ENCODE data around the gene ATAD2B.

Gene ATAD2B

DNA sequence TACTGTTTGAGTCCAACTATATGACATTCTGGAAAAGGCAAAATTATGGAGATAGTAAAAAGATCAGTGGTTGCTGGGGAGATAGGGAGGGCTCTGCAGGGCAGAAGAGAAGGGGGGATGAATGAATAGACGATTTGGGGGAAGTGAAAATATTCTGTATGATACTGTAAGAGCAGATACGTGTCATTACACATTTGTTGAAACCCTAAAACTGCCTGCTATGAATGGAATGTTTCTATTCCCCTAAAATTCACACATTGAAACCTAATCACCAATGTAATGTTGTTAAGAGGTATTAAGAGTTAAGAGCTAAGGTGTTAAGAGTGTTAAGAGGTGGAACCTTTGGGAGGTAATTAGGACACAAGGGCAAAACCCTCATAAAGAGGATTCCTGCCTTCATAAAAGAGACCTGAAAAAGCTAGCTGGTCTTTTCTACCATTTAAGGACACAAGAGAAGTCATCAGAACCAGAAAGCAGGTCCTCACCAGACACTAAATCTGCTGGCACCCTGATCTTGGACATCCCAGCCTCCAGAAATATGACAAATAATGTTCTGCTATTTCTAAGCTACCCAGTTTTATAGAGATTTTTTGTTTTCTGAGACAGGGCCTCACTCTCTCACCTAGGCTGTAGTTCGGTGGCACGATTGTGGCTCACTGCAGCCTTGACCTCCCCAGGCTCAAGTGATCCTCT is 76.2 kb downstream of the ATAD2B start:
- Histone ChIP-seq H3K9ac (no peak overlapping the region), H4K20me1 (ENCODE audit: insufficient read depth) (no peaks in the 10 kb centered on the region), H3K27me3 (ENCODE audit: insufficient read depth, low read depth) (no peaks in the 10 kb centered on the region), H3K79me2 (ENCODE audit: insufficient read depth, low read depth) (no peaks in the 10 kb centered on the region), H3K4me1 (ENCODE audit: low read depth, poor library complexity, severe bottlenecking) (no peaks in the 10 kb centered on the region), H3K4me2 (no peak overlapping the region), H3K36me3 (ENCODE audit: insufficient read depth) (no peaks in the 10 kb centered on the region), H3K4me3 (IDR thresholded peaks at IDR 0.05; ENCODE audit: insufficient read depth, low read depth, low read length) (no peak overlapping the region), H2AFZ (ENCODE audit: low read depth) (no peak overlapping the region), H3K27ac (no peak overlapping the region)
- TF ChIP-seq, protein P1, sequence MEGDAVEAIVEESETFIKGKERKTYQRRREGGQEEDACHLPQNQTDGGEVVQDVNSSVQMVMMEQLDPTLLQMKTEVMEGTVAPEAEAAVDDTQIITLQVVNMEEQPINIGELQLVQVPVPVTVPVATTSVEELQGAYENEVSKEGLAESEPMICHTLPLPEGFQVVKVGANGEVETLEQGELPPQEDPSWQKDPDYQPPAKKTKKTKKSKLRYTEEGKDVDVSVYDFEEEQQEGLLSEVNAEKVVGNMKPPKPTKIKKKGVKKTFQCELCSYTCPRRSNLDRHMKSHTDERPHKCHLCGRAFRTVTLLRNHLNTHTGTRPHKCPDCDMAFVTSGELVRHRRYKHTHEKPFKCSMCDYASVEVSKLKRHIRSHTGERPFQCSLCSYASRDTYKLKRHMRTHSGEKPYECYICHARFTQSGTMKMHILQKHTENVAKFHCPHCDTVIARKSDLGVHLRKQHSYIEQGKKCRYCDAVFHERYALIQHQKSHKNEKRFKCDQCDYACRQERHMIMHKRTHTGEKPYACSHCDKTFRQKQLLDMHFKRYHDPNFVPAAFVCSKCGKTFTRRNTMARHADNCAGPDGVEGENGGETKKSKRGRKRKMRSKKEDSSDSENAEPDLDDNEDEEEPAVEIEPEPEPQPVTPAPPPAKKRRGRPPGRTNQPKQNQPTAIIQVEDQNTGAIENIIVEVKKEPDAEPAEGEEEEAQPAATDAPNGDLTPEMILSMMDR (conservative IDR thresholded peaks at IDR 0.05; ENCODE audit: low read depth, low read length): no peak

DNA sequence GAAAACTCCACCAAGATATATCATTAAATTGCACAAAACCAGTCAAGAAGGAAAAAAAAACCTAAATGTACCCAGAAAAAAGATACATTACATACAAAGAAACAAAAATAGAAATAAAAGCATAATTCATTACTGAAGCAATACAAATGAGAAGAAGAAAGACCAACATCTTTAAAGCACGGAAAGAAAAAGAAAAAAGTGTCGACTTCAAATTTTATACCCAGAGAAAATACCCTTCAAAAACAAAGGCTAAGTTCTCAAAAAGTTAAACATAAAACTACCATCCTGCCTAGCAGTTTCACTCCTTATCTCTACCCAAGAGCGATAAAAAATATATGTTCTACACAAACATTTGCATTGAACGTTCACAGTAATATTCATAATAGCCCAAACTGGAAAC is 82.0 kb downstream of the ATAD2B start:
- H3K4me1 ChIP-seq (ENCODE audit: low read depth, poor library complexity, severe bottlenecking): no peaks in the 10 kb centered on the region
- H3K27me3 ChIP-seq (ENCODE audit: insufficient read depth, low read depth): no peaks in the 10 kb centered on the region
- H2AFZ ChIP-seq (ENCODE audit: low read depth): no peak overlapping the region
- H3K4me3 ChIP-seq (IDR thresholded peaks at IDR 0.05; ENCODE audit: insufficient read depth, low read depth, low read length): no peak overlapping the region
- TF ChIP-seq, protein P1 (conservative IDR thresholded peaks at IDR 0.05; ENCODE audit: low read depth, low read length): no peak
- no peaks in the 10 kb centered on the region for H3K79me2 ChIP-seq (ENCODE audit: insufficient read depth, low read depth)
- no peak overlapping the region for H3K27ac ChIP-seq
- H4K20me1 ChIP-seq (ENCODE audit: insufficient read depth): no peaks in the 10 kb centered on the region
- H3K9ac ChIP-seq: no peak overlapping the region
- H3K4me2 ChIP-seq: no peak overlapping the region
- no peaks in the 10 kb centered on the region for H3K36me3 ChIP-seq (ENCODE audit: insufficient read depth)

DNA sequence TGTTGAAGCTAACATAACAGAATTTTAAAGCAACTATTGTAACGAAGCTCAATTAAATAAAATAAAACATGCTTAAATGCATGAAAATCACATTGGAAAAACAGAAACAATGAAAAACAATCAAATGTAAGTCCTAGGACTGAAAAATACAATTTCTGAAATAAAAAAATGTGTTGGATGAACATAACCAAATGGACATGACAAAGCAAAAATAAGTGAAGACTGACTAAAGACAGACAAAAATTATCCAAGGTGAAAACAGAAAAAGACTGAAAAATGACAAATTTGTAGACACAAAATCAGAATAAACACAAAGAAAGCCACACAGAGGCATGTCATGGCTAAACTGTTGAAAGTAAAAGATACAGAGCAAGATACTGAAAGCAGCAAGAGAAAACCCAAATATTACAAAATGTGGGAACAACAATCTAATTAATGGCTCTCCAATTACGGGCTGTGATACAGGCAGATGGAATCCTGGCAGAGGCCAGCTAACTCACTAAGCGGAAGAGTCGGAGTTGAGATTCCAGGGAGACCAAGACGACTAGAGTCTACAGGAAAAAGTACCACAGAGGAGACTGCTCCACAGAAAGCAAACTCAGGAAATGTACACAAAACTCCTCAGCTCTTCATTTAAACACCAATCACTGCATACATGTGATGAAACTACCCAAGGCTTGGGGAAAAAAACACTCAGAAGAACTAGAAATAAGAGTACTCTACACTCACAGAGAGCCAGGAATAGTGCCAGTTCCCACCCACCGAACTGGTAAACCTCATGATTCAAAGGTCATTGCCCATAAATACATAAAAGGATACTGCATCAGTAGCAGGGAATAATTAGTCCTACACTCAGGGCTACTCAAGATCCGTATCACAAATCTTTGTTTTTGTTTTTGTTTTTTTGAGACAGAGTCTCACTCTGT is 83.6 kb downstream of the ATAD2B start:
- Histone ChIP-seq H3K4me2 (no peak overlapping the region), H3K27me3 (ENCODE audit: insufficient read depth, low read depth) (no peaks in the 10 kb centered on the region), H3K9ac (no peak overlapping the region), H3K36me3 (ENCODE audit: insufficient read depth) (no peaks in the 10 kb centered on the region), H4K20me1 (ENCODE audit: insufficient read depth) (no peaks in the 10 kb centered on the region), H3K4me1 (ENCODE audit: low read depth, poor library complexity, severe bottlenecking) (no peaks in the 10 kb centered on the region), H3K79me2 (ENCODE audit: insufficient read depth, low read depth) (no peaks in the 10 kb centered on the region), H2AFZ (ENCODE audit: low read depth) (no peak overlapping the region), H3K27ac (no peak overlapping the region), H3K4me3 (IDR thresholded peaks at IDR 0.05; ENCODE audit: insufficient read depth, low read depth, low read length) (no peak overlapping the region)
- TF ChIP-seq, protein P1 (conservative IDR thresholded peaks at IDR 0.05; ENCODE audit: low read depth, low read length): no peak

DNA sequence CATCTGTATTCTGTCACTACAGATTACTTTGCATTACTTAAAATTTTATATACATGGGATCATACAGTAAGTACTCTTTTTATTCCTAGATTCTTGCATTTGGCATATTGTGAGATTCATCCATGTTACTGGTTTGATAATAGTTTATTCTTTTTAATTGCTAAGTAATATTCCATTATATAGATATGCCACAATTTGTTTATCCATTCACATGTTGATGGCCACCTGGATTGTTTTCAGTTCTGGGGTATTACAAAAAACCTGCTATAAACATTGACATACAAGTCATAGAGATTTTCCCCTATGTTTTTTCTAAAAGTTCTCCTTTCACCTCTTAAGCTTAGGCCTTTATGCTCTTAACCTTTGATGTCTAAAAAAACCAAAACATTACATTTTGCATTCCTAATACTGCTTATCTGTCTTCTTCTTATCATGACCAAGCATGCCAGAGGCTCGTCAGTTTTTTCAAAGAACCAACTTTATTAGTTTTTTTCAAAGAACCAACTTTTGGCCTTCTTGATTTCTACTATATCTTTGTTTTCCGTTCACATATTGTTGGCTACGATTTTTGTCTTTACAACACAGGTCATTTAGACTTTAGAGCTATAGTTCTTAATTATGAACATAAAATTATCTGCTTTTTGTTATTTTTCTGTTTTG is 86.9 kb downstream of the ATAD2B start:
- Histone ChIP-seq H3K4me3 (IDR thresholded peaks at IDR 0.05; ENCODE audit: insufficient read depth, low read depth, low read length) (no peak overlapping the region), H3K36me3 (ENCODE audit: insufficient read depth) (no peaks in the 10 kb centered on the region), H3K27ac (no peak overlapping the region), H4K20me1 (ENCODE audit: insufficient read depth) (no peaks in the 10 kb centered on the region), H3K79me2 (ENCODE audit: insufficient read depth, low read depth) (no peaks in the 10 kb centered on the region), H3K9ac (no peak overlapping the region), H3K4me2 (no peak overlapping the region), H2AFZ (ENCODE audit: low read depth) (no peak overlapping the region), H3K4me1 (ENCODE audit: low read depth, poor library complexity, severe bottlenecking) (no peaks in the 10 kb centered on the region), H3K27me3 (ENCODE audit: insufficient read depth, low read depth) (no peaks in the 10 kb centered on the region)
- TF ChIP-seq, protein P1 (conservative IDR thresholded peaks at IDR 0.05; ENCODE audit: low read depth, low read length): no peak
